ENCODE measurements around the gene PIR. TPM values are rescaled to one million over a fixed set of nuclear protein-coding genes. Genes with fewer than 3 reads are reported as not detected.

PIR gene
- total RNA-seq, result 4.2 and 6.3 TPM in 2 replicates

DNA sequence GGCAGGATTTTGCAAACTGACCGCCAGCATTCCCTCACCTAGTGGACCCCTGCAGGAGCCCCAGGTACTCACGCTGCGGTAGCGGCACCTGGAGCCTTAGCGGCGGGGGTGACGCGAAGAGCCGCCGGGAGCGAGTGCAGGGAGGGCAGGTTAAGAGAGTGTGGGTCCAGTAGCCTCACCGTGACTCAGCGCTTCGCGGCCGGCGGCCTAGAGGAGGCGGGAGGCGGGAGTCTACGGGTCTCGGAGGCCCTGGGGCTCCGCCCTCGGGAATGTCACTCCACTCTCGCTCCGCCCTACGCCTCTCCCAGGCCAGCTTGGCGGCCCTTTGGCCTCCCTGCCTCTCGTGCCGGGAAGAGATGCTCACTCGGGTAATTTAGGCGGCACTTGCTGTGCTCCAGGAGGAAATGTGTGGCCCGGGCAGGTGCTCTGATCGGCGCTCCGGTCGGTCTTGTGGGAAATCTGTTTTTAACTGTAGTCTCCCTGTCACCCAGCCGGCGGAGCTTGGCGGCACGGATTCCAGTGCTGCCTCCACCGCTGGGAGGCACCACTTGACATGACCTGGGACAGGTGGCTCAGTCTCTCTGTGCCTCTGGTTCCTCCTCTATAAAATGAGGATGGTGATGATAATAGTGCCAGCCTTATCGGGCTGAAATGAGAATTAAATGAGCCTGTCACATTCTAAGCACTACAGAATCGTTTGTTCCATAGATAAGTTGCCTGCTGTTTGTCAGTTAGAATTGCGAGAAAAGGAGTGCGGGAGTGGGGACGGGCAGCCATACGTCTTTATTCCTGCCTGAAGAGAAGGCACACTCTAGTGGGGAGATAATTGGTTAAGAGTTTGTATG, at the start of gene PIR:
Gene PIR (minus strand): TSS at position 216 of the 845 bp plus-strand sequence. CDS start 2,076 bp downstream, outside the sequence.
- peak; percentile 71 for DNase-seq (ENCODE audit: low read depth)

DNA sequence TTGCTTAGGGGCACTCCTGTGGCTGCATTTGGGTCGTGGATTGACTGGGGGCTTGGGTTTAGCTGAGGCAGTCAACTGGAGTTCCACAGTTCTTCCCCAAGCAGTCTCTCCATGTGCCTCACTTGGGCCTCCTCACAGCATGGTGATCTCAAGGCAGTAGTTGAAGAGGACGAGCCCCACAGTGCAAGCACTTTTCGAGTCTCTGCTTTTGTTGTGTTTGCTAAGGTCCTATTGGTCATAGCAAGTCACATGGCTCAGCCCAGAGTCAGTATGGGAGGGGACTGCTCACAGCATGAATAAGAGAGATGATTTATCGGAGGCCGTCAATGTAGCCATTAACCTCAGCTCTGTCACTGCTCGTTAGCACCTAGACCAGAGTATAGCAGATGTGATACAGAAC, 37.2 kb upstream of the PIR start:
- no peak for DNase-seq (ENCODE audit: low read depth)

DNA sequence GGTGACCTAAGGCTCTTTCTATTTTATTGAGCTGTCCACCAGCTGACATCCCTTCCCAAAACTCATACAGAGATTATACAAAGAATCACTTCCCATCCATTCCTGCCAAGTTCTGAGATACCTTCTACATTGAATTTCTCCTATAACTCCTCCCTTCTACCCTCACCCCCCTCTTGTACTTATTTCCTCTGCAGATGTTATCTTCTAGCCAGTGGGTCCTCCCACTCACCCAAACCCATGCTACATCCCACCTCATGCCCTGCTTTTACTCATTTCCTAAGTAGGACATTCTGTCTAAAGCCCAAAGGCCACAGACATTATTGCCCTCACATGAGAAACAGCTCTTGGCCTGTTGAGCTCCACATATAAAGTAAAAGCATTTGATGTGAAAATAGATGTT, 36.0 kb upstream of the PIR start:
- DNase-seq (ENCODE audit: low read depth), result no peak

DNA sequence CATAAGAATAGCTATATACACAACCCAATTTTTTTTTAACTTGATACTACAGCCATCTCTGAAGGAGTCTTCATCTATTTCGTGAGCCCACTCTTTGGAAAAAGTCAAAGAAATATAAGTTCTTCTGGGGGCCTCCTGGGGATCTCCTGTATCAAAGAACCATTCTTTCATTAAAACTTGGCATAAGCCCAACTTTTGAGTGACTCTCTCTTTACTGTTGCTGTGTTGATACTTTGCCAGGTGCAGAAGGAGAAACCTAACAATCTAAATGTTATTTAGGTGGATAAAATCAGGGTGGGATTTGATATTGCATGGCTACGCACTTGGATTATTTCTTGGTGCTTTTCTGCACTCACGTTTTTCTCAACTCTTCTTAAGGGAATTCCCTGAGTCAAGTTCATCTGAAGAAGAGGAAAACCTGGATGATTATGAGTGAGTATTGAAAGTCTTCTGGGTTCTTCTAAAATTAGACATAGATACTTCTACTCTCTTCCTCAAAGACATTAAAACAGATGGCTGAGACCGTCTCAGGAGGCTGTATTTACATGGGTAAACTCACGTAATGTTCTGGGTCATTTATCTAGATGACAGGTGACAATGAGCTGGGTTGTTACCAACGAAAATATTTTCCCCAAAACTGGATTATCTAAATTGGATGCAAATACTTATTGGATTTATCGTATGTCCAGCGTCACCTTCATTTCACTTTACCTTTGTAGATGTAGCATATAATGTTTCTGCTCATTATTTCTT, 32.7 kb upstream of the PIR start:
- DNase-seq (ENCODE audit: low read depth), result peak; percentile 1

DNA sequence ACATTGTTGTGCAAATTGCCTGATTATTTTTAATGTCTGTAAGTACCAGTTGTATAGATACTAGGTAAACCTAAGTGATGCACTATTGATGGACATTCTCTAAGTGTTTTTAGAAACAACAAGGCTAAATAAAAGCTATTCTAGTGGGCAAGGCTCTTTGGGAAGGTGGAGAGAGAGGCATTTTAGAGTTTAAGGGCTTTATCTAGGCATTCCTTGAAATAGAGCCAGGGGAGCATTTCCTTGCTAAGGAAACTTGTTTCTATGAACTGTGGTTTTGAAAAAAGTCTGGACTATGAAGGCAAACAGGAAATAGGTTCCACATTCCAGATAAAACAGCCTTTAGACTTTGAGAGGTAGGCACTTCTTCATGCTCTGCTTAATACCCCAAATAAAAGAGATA, 31.3 kb upstream of the PIR start:
- peak; percentile 66 for DNase-seq (ENCODE audit: low read depth)

DNA sequence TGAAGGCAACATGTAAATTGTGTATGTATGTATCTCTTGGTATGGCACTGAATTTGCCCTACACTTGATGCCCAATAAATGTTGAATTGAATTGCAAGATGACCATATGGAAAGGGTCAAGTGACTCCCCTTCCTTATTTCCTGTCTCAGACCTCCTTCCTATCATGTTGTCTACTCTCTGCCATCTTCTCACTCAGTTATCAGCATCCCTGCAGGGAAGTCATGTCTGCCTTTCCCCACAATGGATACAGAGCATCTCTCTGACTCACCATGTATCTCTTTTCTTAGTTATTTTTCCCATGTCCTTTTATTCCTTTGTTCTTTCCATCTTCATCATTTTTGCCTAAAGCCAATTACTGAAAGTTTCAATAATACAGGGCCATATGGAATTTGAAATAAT, 30.0 kb upstream of the PIR start:
- no peak for DNase-seq (ENCODE audit: low read depth)

DNA sequence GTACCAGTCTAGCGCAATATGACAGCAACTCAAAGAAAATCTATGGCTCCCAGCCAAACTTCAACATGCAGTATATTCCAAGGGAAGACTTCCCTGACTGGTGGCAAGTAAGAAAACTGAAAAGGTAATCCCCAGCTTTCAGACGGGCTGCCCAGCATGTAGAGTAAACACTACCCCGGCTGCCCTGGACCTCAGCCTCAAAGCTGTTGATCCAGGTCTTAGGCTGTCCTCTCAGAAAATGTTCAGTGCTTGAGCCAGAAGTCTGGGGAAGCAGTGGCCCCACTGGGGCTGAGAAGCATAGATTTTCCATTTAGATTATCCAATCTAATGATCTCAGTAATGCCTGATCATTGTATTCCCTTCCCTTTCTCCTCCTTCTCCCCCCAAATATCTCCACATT, 29.3 kb upstream of the PIR start:
- DNase-seq (ENCODE audit: low read depth), result no peak

DNA sequence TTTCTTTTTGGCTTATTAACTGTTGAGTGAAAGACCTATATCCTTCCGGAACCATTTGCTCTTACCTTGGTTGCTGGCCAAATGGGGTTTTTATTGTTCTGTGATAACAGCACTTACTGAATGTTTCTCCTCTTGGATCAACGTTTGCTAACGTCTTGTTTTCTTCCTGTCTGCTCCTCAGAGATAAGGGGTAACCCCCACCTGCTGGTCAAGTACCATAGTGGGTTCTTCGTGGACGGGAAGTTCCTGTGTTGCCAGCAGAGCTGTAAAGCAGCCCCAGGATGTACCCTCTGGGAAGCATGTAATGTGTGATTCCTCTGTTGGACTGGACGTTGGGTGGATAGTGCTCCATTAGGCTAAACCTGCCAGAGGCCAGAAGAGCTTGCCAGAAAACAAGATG, 22.8 kb upstream of the PIR start:
- no peak for DNase-seq (ENCODE audit: low read depth)

DNA sequence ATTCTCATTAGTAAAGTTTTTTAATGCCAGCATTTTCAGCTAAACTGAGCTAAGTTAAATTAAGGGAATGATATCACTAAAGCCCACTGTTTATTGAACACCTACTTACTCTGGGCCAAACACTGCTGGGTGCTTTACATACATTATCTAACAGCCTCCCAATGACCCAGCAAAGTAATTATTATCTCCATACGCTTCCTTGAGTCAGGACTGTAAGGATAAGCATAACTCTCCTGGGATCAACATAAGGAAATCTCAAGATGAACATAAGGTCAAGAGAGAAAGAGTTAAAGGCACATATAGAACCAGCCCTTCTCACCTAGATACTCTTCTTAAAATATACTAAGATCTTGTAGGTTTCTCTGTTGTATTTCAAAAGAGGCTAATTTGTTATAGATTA, 21.1 kb upstream of the PIR start:
- no peak for DNase-seq (ENCODE audit: low read depth)

DNA sequence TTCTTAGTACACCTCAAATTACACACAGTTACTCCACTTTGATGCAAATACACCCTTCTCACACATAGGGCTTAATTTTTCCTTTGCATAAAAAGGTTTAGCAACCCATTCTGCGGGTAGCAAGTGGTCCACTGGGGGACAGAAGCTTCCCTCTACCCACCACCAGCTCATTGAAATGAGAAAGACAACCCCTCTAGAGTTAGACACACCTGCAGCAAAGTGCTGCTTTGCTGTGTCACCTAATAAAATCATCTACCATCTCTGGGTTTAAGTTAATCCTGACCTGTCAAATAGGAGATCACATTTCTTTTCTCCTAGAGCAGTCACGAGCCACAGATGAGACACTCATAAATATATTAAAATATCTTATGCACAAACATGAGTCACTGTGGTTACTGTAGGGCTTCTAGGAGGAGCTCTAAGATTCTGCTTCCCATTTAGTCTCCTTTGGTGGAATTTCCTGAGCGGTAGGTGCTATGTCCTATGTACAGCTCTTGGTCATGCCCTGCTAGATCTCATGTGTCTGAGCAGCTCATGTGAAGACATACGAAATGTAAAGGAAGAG, 19.4 kb upstream of the PIR start:
- no peak for DNase-seq (ENCODE audit: low read depth)

DNA sequence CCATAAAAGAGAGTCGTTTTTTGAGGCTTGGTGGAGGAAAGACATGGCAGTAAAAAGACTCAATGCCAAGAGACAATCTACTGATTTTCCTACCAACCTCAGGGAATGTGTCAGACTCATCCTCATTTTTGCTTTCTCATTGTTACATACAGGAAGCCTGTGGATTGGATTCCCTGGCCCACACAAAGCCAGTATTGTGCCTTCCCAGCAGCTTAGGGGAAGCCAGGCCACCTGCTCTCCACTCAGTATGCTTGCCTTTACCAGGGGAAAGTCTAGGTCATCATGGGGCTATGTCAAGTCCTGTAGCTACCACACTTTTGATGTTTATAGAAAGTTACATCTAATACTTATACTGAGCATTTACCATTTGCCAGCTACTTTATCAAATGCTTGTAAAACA, 18.4 kb upstream of the PIR start:
- DNase-seq (ENCODE audit: low read depth), result no peak

DNA sequence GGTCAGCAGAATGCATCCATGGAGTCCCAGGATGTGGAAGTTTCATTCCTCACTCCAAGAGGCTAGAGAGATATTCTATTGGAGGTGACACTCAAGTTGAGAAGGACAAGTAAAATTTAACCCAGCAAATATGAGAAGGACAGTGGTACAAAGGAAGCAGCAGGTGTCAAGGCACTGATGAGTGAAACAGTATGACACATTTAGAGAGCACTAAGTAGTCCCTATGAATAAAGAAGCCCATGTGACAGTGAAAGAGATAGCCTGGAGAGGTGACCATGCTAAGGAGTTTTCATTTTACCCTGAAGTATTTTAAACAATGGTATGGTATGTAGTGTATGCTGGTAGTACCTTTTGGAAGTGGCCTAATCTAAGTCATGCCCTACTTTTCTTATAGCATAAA, 16.7 kb upstream of the PIR start:
- no peak for DNase-seq (ENCODE audit: low read depth)

DNA sequence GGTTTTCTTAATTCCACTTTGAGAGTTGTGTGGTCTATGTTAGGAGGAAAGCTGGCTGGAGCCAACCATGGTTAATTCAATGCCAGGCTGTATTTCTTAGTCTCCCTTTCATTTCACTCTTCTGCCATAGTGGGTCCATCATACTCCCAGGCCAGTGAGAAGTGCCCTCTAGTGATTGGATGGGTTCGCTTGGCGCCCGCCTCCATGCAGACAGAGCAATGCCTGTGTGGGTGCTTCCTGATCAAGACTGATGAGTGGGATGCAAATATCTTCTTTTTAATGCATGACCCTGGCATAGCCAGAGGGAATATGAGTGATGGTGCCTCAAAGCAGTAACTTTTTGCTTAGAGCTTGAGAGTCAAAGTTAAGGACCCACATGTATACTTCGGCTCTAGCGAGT, 13.9 kb upstream of the PIR start:
- no peak for DNase-seq (ENCODE audit: low read depth)

DNA sequence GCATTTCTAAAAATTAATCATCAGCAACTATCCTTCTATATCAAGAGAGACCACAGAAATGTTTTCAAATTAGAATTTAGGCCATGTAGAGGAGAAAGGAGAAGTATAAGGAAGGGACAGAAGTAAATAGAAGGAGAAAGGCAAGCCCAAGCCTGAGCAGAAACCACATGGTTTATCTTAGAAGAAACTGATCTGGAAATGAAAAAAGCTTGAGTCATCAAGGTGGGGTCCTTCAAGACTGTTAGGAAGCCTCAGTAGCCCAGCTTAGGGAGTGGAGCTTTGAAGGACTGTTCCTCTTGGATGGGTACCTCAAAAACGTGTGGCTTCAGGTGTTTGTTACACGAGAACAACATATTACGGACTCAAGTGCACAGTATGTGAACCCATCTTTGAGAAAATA, 12.0 kb upstream of the PIR start:
- no peak for DNase-seq (ENCODE audit: low read depth)

DNA sequence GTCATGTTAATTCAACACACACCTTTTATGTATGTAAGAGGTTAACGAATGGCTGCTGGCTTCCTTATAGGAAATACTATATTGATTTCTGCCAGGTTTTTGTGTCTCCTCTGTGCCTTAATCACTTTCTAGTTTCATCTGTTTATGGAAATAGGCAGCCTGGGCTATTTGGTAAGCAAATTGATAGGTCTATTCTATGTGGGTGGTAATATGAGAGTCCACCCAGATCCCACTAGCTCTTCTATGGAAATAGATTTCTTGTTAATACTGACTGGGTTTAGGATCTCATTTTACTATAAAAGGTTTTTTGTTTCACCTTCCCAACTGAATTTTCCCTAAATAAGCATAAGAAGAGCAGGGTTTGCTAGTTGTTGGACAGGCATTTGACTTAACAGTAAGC, 11.5 kb upstream of the PIR start:
- DNase-seq (ENCODE audit: low read depth), result no peak

DNA sequence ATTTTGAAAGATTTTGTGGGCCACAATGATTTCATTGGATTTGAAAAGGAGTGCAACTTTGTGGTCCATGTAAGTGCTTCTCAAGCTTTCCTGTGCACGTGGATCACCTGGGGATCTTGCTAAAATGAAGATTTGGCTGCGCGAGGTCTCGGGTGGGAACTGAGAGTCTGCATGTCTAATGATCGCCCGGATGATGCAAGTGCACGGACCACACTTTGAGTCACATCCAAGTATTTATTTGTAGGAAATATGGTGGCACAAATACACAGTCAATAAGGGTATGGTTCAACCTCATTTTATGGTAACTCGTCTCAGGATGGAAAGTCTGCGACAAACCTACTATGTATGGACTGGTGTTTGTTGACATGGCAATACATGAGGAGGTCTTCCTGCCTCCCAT, 8.4 kb upstream of the PIR start:
- DNase-seq (ENCODE audit: low read depth), result no peak

DNA sequence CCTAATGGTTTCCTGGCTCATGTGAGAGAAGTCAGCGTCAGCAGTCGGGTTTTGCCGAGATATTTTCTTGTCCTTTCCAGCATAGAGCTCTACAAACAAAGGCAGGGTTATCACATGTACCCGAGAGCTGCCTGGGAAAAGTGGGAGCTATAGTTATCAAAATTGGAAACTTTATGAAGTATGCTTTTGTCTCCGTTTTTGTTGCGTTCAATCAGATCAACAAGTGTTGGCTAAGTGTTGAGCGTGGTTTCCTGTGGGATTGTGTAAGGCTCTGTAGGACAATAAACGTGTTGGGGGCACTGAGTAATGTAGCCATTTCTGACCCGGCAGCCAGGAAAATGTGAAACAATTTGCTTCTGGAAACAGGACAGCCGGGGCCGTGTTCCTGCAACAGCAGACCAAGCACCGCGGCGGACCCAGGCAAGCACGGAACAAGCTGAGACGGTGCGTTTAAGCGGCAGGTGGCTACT, 7.4 kb upstream of the PIR start, which contains the start of gene BMX:
Gene BMX (plus strand): TSS at position 311 of the 470 bp plus-strand sequence. CDS start 7,547 bp downstream, outside the sequence.
- DNase-seq (ENCODE audit: low read depth), result no peak

DNA sequence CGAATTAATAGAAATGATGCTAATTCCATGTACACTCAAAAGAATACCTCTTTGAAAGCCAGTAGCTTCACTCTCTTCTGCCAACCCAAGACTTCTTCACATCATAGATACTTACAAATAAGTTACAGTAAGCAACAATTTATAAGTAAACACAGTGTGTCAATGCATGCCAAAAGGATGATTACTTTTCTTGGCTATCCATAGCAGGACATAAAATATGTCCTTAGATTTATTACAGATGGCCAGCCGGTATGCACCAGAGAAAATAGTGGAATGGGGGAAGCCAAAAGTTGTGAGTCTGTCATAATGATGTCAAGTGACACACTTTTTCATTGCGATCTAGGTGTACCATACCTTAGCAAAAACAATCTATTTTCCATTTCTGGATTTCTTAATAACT, 6.8 kb upstream of the PIR start:
- no peak for DNase-seq (ENCODE audit: low read depth)

DNA sequence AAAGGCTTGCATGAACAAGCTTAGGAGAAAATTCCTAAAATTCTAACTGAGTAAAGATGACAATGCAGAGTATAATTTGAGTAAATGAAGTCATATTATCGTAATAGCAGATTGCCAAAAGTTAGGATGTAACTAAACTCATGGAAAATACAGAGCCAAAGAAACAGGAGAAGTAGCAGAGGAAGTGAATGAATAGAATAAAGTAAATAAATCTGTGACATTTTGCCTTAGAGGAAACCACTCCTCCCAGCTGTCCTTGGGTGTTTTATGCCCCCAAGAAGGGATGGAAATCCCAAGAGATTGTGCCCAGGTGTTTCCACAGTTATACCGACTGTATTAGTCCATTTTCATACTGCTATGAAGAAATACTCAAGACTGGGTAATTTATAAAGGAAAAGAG, 5.6 kb upstream of the PIR start:
- no peak for DNase-seq (ENCODE audit: low read depth)

DNA sequence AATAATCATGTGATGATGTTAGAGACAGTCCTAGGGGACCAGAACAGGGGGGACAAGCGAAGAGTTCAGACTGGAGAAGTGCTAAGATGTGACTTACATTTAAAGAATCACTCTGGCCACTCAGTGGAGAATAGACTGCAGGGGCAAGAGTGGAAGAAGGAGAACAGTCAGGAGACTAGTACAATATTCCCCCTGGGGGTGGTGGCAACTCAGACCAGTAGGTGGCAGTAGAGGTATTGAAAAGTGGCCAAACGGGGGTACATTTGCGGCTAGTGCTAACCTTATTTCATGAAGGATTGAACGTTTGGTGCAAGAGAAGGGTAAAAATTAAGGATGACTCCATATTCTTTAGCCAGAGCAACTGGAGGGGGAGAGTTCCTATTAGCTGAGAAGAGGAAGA, 4.7 kb upstream of the PIR start:
- DNase-seq (ENCODE audit: low read depth), result peak; percentile 21

DNA sequence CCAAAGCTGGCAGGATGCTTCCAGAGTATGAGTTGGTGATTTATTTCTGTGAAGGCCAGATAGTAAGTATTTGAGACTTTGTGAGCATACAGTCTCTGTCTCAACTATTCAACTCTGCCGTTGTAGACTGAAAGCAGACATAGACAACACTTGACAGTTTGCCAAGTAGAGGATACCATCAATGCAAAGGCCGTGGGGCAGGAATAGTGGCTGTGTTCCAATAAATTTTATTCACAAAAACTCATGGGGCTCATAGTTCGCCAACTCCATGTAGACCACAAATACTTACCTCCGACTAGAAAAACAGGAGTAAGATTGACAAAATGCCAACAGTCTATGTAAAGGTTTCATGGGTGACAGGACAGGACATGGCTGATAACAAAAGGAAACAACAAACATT, 3.7 kb upstream of the PIR start:
- DNase-seq (ENCODE audit: low read depth), result no peak

DNA sequence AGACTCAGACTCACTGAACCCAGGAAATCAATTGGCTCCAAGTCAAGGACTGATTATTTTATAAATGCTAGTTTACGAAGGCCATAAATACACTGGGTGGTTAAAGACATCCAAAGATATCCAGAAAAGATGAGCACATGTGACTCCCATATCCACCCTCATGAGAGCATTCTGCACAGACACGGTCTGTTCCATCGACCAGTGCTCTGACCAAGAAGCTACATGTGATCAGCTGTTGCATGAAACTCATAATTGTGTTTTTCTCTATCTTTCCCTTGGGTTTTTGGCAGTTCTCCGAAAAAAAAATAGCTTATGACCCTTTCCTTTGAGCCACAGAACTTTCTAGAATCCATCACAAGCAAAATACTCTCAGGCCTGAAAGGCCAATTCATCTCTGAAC, 2.7 kb upstream of the PIR start:
- no peak for DNase-seq (ENCODE audit: low read depth)

DNA sequence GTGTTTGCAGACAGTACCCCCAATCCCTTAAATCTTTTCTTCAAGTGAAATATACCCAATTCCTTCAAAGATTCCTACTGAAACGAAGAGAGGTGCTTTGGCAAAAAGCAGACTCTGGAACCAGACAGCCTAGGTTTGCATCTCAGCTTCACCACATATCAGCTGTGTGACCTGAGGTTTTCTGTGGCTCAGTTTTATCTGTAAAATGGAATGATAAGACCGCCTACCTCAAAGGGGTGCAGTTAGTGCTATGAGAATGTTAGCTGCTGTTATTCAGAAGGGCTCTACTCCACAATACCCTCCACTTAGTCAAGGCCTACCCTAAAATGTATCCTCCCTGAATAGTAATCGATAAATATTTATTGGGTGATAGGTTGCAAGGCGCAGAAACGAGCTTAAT, 664 bp downstream of the PIR start:
- no peak for DNase-seq (ENCODE audit: low read depth)
